Measurements from ENCODE around the gene FBXO40.

Gene FBXO40

GRCh38 chr3:121624147-121624899, 31.1 kb downstream of the FBXO40 start:
- DNase-seq: no peak

GRCh38 chr3:121626495-121626894, 33.3 kb downstream of the FBXO40 start:
- no peak for DNase-seq

GRCh38 chr3:121627211-121627610, 34.0 kb downstream of the FBXO40 start:
- no peak for DNase-seq

GRCh38 chr3:121627622-121628021, 34.4 kb downstream of the FBXO40 start:
- DNase-seq: no peak

- DNase-seq: no peak
These were observed 36.4 kb downstream of the FBXO40 start for GRCh38 chr3:121629601-121630000.

- no peak for DNase-seq
These were observed 37.2 kb downstream of the FBXO40 start for GRCh38 chr3:121630355-121630754.

GRCh38 chr3:121637922-121638321, 44.7 kb downstream of the FBXO40 start:
- no peak for DNase-seq

GRCh38 chr3:121641127-121641526, 47.9 kb downstream of the FBXO40 start:
- no peak for DNase-seq

GRCh38 chr3:121642601-121643314, 49.6 kb downstream of the FBXO40 start:
- no peak for DNase-seq

- no peak for DNase-seq
These were observed 51.9 kb downstream of the FBXO40 start for GRCh38 chr3:121645054-121645453.

- DNase-seq: no peak
These were observed 55.2 kb downstream of the FBXO40 start for GRCh38 chr3:121648219-121648958.

GRCh38 chr3:121649645-121650044, 56.5 kb downstream of the FBXO40 start:
- no peak for DNase-seq

GRCh38 chr3:121651684-121652083, 58.5 kb downstream of the FBXO40 start:
- peak; percentile 51 to 77 for DNase-seq

GRCh38 chr3:121654493-121655385, 61.6 kb downstream of the FBXO40 start:
- no peak for DNase-seq

GRCh38 chr3:121658716-121659435, 65.7 kb downstream of the FBXO40 start:
- no peak for DNase-seq

GRCh38 chr3:121659586-121659985, 66.4 kb downstream of the FBXO40 start:
- DNase-seq: no peak

- DNase-seq: peak; percentile 33 to 48
These were observed 67.4 kb downstream of the FBXO40 start, which contains the start of gene HCLS1 for GRCh38 chr3:121660356-121661171. TSS of gene HCLS1 (minus strand) at chr3:121660903. CDS start at chr3:121658347, 2,556 bp downstream.

- DNase-seq: no peak
These were observed 68.2 kb downstream of the FBXO40 start for GRCh38 chr3:121661376-121661775.

GRCh38 chr3:121662742-121663141, 69.6 kb downstream of the FBXO40 start:
- DNase-seq: no peak

- DNase-seq: no peak
These were observed 70.1 kb downstream of the FBXO40 start for GRCh38 chr3:121663171-121663847.

All from SHP77 (cell line).